MCF 10A (cell line): ENCODE data around the gene LMF1. TPM values are rescaled to one million over a fixed set of nuclear protein-coding genes. Genes with fewer than 3 reads are reported as not detected.

Experiments used
- BruUV-seq: library from RNA; stranded (reverse); fragments of 400-500 nt; replicated peaks from 2 replicates; lab custom pipeline; 2021; lab: Mats Ljungman, UMichigan
- CTCF ChIA-PET: fragments of 300-600 bp; sonication (Branson Sonifier 250); formaldehyde crosslinking; extraction: SDS; loops from one replicate; lab custom pipeline; 2021; ENCODE audit warnings: antibody characterized with exemption, inconsistent platforms; lab: Yijun Ruan, JAX
- POLR2A ChIA-PET: fragments of 300-600, 350-650 bp; sonication (Branson Sonifier 250); formaldehyde crosslinking; extraction: SDS; loops from one replicate; lab custom pipeline; 2020; ENCODE audit warnings: antibody characterized with exemption, inconsistent platforms; lab: Yijun Ruan, JAX
- DNase-seq: peaks from one replicate; pipeline ENCODE4 v3.0.0-alpha.2; 2018; ENCODE audit not compliant: unreplicated experiment
- H3K27ac Mint-ChIP-seq: one replicate; pipeline ENCODE4 v1.8.0; 2022; ENCODE audit warnings: mild to moderate bottlenecking, low read depth, mixed read lengths; ENCODE audit not compliant: unreplicated experiment
- H3K27me3 Mint-ChIP-seq: one replicate; pipeline ENCODE4 v1.8.0; 2022; ENCODE audit warnings: mixed read lengths; ENCODE audit not compliant: insufficient read depth, unreplicated experiment
- H3K36me3 Mint-ChIP-seq: one replicate; pipeline ENCODE4 v1.8.0; 2022; ENCODE audit warnings: mild to moderate bottlenecking, moderate library complexity, mixed read lengths; ENCODE audit not compliant: insufficient read depth, unreplicated experiment
- H3K4me1 Mint-ChIP-seq: one replicate; pipeline ENCODE4 v1.8.0; 2022; ENCODE audit warnings: mixed read lengths; ENCODE audit not compliant: insufficient read depth, unreplicated experiment
- H3K4me3 Mint-ChIP-seq: one replicate; pipeline ENCODE4 v1.8.0; 2022; ENCODE audit warnings: mild to moderate bottlenecking, moderate library complexity, mixed read lengths; ENCODE audit not compliant: unreplicated experiment
- H3K9me3 Mint-ChIP-seq: one replicate; pipeline ENCODE4 v1.8.0; 2022; ENCODE audit warnings: mixed read lengths; ENCODE audit not compliant: unreplicated experiment
- CTCF ChIP-seq: fragments of 200-600 bp; IDR thresholded peaks from one replicate; pipeline ENCODE4 v1.8.0; 2022; ENCODE audit warnings: antibody characterized with exemption, mild to moderate bottlenecking; ENCODE audit not compliant: unreplicated experiment
- intact Hi-C: fragments of 100-400 bp; cut with micrococcal nuclease; formaldehyde crosslinking; loops from 2 replicates; pipeline ENCODE4 v1.14.1; 2022
- total RNA-seq: library from RNA; stranded (reverse); gene quantifications from 2 replicates; pipeline ENCODE4 v1.2.3, GENCODE V29; 2022

The LMF1 gene
- total RNA-seq, 1 experiment from 2014 or later, result 9.9 TPM

- no peak overlapping the region for H3K27ac Mint-ChIP-seq
- no peaks in the 10 kb centered on the region for H3K4me1 Mint-ChIP-seq
- no peaks in the 10 kb centered on the region for H3K9me3 Mint-ChIP-seq
- no TSS peak for BruUV-seq
- H3K4me3 Mint-ChIP-seq, result no peak overlapping the region
- no peaks in the 10 kb centered on the region for H3K36me3 Mint-ChIP-seq
- H3K27me3 Mint-ChIP-seq, result peaks cover 15% of the 10 kb centered on the region
- ChIA-PET POLR2A (interaction anchor here (0.6 kb wide), 1 partner anchor 13 kb away, joined by 3 read pairs; no protein-coding TSS in a partner anchor), CTCF (no interaction called here)
- no peak for TF ChIP-seq CTCF
- DNase-seq, result no peak
- intact Hi-C loops, result no loop called here
Measured at GRCh38 chr16:819336-820043, 151.3 kb downstream of the LMF1 start.

- TF ChIP-seq CTCF, result no peak
- BruUV-seq, result no TSS peak
- Mint-ChIP-seq H3K9me3 (no peaks in the 10 kb centered on the region), H3K36me3 (no peaks in the 10 kb centered on the region), H3K27ac (no peak overlapping the region), H3K4me1 (no peaks in the 10 kb centered on the region), H3K27me3 (peaks cover 15% of the 10 kb centered on the region), H3K4me3 (no peak overlapping the region)
- intact Hi-C loops, result no loop called here
- ChIA-PET POLR2A (no interaction called here), CTCF (no interaction called here)
- no peak for DNase-seq
Measured at GRCh38 chr16:818592-818991, 152.2 kb downstream of the LMF1 start.

- CTCF ChIA-PET, result no interaction called here
- H3K27ac Mint-ChIP-seq, result no peak overlapping the region
- no peaks in the 10 kb centered on the region for H3K4me1 Mint-ChIP-seq
- BruUV-seq, result no TSS peak
- H3K36me3 Mint-ChIP-seq, result no peaks in the 10 kb centered on the region
- no peak overlapping the region for H3K4me3 Mint-ChIP-seq
- no peak for DNase-seq
- intact Hi-C loops, result no loop called here
- peaks cover 15% of the 10 kb centered on the region for H3K27me3 Mint-ChIP-seq
- no peaks in the 10 kb centered on the region for H3K9me3 Mint-ChIP-seq
- no peak for TF ChIP-seq CTCF
- POLR2A ChIA-PET, result no interaction called here
Measured at GRCh38 chr16:818132-818531, 152.7 kb downstream of the LMF1 start.

GRCh38 chr16:817001-817906 is 153.5 kb downstream of the LMF1 start:
- no TSS peak for BruUV-seq
- Mint-ChIP-seq H3K9me3 (no peaks in the 10 kb centered on the region), H3K4me3 (no peak overlapping the region), H3K36me3 (no peaks in the 10 kb centered on the region), H3K4me1 (no peaks in the 10 kb centered on the region), H3K27me3 (peaks cover 23% of the 10 kb centered on the region), H3K27ac (no peak overlapping the region)
- no peak for TF ChIP-seq CTCF
- no peak for DNase-seq
- intact Hi-C loops, result no loop called here
- ChIA-PET CTCF (no interaction called here), POLR2A (no interaction called here)
